NCI-H1105 (cell line): Measurements from ENCODE around the gene BCL11B.

ENCODE experiments used
- DNase-seq: peaks from one replicate; lab custom pipeline; 2025; lab: John Stamatoyannopoulos, UW

The BCL11B gene

GRCh38 chr14:99136047-99136400 lies 136.0 kb downstream of the BCL11B start:
- DNase-seq, result no peak

DNA sequence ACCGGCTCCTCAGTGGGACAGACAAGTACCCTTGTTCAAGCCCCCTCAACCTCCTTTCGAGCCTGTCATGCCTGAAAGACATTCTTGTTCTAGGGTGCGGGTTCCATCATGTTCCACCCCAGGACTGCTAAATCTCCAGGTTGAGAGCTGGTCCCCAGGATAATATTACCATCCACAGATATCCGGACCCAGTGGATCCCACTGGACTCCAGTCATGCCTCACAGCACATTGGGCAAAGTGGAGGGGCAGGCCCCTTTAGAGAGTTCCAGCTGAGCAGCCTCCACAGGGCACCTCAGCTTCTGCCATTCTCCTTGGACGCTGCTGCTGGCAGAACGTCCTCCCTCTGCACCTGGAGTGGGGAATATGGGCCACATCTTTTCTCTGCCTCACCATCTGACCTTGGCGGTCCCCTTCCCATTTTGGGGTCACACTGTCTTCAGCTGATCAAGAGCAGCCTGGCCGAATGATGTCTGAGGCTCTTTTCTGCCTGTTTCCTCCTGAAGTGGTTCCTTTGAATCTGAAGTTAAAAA lies 137.4 kb downstream of the BCL11B start:
- DNase-seq, result no peak

GRCh38 chr14:99133636-99134515 lies 138.1 kb downstream of the BCL11B start:
- DNase-seq, result no peak

GRCh38 chr14:99132821-99133635 lies 139.0 kb downstream of the BCL11B start:
- DNase-seq, result no peak

GRCh38 chr14:99131632-99132271 lies 140.2 kb downstream of the BCL11B start:
- no peak for DNase-seq

GRCh38 chr14:99129998-99130397 lies 142.0 kb downstream of the BCL11B start:
- DNase-seq, result no peak

DNA sequence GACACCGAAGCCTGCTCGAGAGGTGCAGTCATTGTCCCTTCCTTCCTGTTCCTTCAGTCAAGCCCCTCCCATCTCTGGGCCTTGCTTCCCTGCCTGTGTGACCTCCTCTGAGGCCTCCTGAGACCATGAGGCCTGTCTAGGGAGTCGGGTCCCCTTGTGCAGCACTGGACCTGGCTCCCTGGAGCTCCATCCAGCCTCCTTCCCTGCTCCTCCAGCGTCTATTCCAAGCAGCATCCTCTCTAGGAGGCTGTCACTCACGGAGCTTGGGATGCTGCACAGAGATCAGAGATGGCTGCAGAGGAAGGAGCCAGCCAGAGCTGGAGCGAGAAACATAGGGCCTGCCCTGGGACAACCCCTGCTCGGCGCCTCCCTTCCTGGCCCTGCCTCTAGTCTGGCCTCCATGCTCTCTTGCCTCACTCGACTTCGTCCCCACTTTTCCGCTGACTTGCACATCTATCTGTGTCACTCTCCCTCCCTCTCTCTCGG lies 142.7 kb downstream of the BCL11B start:
- no peak for DNase-seq

GRCh38 chr14:99128185-99128584 lies 143.8 kb downstream of the BCL11B start:
- DNase-seq, result no peak

GRCh38 chr14:99127651-99128167 lies 144.3 kb downstream of the BCL11B start:
- no peak for DNase-seq

- DNase-seq, result no peak
Observed at GRCh38 chr14:99125616-99126431, 146.2 kb downstream of the BCL11B start.

- no peak for DNase-seq
Observed at GRCh38 chr14:99125113-99125512, 146.9 kb downstream of the BCL11B start.

DNA sequence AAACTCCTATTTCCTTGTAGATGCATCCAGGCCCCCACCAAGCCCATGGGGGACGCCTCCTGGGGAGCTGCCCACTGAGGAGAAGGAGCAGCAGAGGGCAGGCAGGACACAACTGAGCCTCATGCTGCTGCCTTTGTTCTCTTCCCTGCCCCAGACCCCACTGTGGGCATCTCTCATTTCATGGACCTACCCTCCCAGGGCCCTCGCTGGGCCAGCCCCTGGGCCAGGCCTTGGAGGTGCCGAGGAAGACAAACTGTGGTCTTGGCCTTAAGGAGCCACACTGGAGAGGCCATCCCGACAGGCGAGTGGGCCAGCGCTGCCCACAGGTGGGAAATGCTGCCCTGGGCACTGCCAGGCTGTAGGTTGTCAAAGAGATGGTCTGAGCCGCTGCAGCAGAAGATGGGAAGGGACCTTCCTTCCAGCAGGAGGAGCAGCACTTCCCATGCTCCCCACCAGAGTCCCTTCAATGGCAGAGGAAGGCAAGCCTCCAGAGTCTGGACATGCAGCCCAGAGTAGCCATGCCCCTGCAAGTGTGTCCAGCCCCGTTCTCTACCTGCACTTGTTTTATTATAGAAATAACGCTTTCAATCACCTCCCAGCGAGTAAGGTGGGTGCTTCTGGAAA lies 147.4 kb downstream of the BCL11B start:
- no peak for DNase-seq

- DNase-seq, result no peak
Observed at GRCh38 chr14:99123208-99123870, 148.7 kb downstream of the BCL11B start.

- no peak for DNase-seq
Observed at GRCh38 chr14:99122521-99123125, 149.4 kb downstream of the BCL11B start.

DNA sequence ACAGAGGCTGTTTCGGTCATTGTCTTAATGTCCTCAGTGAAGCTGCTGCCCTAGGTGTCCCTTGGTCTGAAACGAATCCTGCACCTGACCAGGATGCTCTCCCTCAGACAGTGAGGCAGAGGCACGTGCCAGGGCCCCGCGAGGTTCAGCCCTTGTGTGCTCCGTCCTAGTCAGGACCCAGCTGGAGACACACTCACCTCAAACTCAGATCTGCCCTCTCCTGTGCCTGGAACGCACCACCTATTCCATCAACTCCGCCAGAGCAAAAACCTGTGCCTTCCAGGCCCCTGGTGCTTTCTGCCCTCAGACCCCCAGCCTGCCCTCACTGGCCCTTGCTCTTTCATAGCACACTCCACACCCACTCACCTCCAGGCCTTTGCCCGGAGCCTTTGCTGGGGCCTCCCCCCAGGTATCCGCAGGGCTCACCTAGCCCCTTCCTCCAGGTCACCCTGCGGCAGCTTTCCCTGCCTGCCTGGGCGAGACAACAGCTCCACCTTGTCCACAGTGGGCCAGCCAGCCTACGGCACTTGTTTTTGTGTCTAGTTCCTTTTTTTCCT lies 150.6 kb downstream of the BCL11B start:
- no peak for DNase-seq

GRCh38 chr14:99120526-99121318 lies 151.3 kb downstream of the BCL11B start:
- DNase-seq, result no peak

DNA sequence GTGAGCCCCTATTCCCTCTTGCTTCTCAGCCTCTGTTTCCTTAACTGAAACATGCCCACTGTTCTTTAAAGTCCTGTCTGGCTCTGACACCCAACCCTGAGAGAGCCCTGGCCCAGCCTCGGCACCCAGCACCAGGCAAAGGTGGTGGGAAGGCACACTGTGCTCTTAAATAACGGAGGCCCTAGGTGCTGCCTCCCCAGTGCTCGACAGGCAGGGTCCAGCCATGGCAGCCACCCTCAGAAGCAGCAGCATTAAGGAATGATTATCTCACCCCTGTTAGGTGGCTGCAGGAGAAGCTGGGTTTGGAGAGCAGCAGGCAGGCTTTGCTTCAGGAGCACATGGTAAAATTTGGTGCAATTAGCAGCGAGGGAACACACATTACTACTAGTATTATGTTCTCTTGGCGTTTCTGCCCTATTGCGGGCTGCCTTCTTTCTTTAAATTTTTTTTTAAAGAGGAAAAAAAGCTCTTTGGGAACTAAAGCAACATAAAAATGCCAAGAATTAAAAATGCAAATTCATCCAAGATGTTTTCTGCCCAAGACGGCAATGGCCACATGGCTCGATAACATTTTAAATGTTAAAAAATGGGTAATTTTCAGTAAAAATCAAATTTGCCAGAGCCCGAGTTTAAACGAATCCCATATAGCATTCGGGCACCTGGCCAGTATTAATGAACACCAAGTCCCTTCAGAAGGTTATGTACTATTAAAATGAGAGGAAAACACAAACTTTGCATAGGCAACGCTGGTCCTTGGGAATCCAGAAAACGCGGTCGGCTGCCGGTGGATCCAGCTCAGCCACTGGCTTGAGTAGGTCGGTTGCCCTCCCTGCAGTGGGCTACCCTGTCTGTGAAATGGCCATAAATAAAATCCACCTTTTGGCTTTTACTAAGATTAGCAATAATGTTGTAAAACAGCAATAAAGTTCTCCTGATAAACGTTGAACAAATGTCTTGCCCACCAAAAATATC lies 152.2 kb downstream of the BCL11B start:
- no peak for DNase-seq
